Mammary epithelial cell (primary cell): ENCODE data around the gene CTIF.

ENCODE experiments used
- EZH2 ChIP-seq: IDR thresholded peaks from 2 replicates; pipeline ENCODE4 v1.6.1; 2012; ENCODE audit warnings: low read length, inconsistent platforms, borderline replicate concordance
- TF ChIP-seq, protein P1 (sequence below), 2 donors: IDR thresholded peaks in 1 of 2; conservative IDR thresholded peaks in 1 of 2; 2 replicates each; pipeline ENCODE4 v1.5.1; 2011 to 2012; ENCODE audit warnings: inconsistent platforms in 2 of 2, low read length in 2 of 2, mild to moderate bottlenecking in 2 of 2, control low read depth in 1 of 2, low read depth in 1 of 2; ENCODE audit not compliant: insufficient read depth in 1 of 2; ENCODE audit errors: extremely low read depth in 1 of 2

GRCh38 chr18:48531082-48531403, 7.8 kb upstream of the CTIF start:
- TF ChIP-seq, protein P1, sequence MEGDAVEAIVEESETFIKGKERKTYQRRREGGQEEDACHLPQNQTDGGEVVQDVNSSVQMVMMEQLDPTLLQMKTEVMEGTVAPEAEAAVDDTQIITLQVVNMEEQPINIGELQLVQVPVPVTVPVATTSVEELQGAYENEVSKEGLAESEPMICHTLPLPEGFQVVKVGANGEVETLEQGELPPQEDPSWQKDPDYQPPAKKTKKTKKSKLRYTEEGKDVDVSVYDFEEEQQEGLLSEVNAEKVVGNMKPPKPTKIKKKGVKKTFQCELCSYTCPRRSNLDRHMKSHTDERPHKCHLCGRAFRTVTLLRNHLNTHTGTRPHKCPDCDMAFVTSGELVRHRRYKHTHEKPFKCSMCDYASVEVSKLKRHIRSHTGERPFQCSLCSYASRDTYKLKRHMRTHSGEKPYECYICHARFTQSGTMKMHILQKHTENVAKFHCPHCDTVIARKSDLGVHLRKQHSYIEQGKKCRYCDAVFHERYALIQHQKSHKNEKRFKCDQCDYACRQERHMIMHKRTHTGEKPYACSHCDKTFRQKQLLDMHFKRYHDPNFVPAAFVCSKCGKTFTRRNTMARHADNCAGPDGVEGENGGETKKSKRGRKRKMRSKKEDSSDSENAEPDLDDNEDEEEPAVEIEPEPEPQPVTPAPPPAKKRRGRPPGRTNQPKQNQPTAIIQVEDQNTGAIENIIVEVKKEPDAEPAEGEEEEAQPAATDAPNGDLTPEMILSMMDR (conservative IDR thresholded peaks at IDR 0.05 in 1 of 2, IDR thresholded peaks at IDR 0.05 in 1 of 2; ENCODE audit: extremely low read depth in 1 of 2, insufficient read depth in 1 of 2, low read depth in 1 of 2, low read length in 2 of 2), result no peak
- no peak for TF ChIP-seq EZH2
